HG02588 (cell line): ENCODE data around the gene LSMEM2.
"Not testable (repeated sequence)": the region's sequence is repeated elsewhere in the genome, so short reads cannot be mapped to it uniquely, and the experiment has no call there.

ENCODE experiments used
- ATAC-seq: cut with Tn5 transposase; IDR thresholded peaks from one replicate; pipeline ENCODE4 v1.9.1; 2021; ENCODE audit warnings: mild to moderate bottlenecking, moderate library complexity; ENCODE audit not compliant: unreplicated experiment

Gene LSMEM2

GRCh38 chr3:50264383-50264963, 14.4 kb upstream of the LSMEM2 start:
- no peak for ATAC-seq

- no peak for ATAC-seq
Observed at GRCh38 chr3:50264964-50265485, 13.9 kb upstream of the LSMEM2 start.

GRCh38 chr3:50265571-50265970, 13.3 kb upstream of the LSMEM2 start:
- no peak for ATAC-seq

- ATAC-seq: no peak
Observed at GRCh38 chr3:50266017-50266416, 12.9 kb upstream of the LSMEM2 start.

- no peak for ATAC-seq
Observed at GRCh38 chr3:50266836-50267235, 12.1 kb upstream of the LSMEM2 start.

GRCh38 chr3:50267280-50267913, 11.5 kb upstream of the LSMEM2 start:
- ATAC-seq: no peak

GRCh38 chr3:50268276-50268675, 10.6 kb upstream of the LSMEM2 start:
- ATAC-seq: no peak

GRCh38 chr3:50268703-50269451, 10.0 kb upstream of the LSMEM2 start, which contains the start of gene SEMA3B:
Gene SEMA3B, plus strand, starts transcription at chr3:50269147. Its CDS starts 94 bp downstream, at chr3:50269241.
- no peak for ATAC-seq

- ATAC-seq: no peak
Observed at GRCh38 chr3:50269460-50269859, 9.4 kb upstream of the LSMEM2 start.

GRCh38 chr3:50269977-50270413, 8.9 kb upstream of the LSMEM2 start:
- no peak for ATAC-seq

GRCh38 chr3:50270422-50271224, 8.3 kb upstream of the LSMEM2 start:
- no peak for ATAC-seq

GRCh38 chr3:50271314-50271936, 7.5 kb upstream of the LSMEM2 start:
- no peak for ATAC-seq

GRCh38 chr3:50272538-50272910, 6.4 kb upstream of the LSMEM2 start:
- not testable (repeated sequence) for ATAC-seq

- peak; percentile 69 for ATAC-seq
Observed at GRCh38 chr3:50272911-50273688, 5.8 kb upstream of the LSMEM2 start.

GRCh38 chr3:50273689-50274065, 5.2 kb upstream of the LSMEM2 start:
- no peak for ATAC-seq

GRCh38 chr3:50274371-50275104, 4.3 kb upstream of the LSMEM2 start:
- ATAC-seq: no peak

GRCh38 chr3:50275141-50275995, 3.5 kb upstream of the LSMEM2 start:
- ATAC-seq: no peak
